Neural progenitor cell (in vitro differentiated cells): Measurements from ENCODE around the gene GNB5. TPM values are rescaled to one million over a fixed set of nuclear protein-coding genes. Genes with fewer than 3 reads are reported as not detected.
A peak's percentile ranks its signal among the peaks of the same experiment; 100 is the strongest.

ENCODE experiments used
- DNase-seq: peaks from one replicate; pipeline ENCODE4 v3.0.0-alpha.2; 2016; ENCODE audit warnings: low spot score
- H2AFZ ChIP-seq: fragments of 200-600 bp; sonication (generic); replicated peaks from 2 replicates; pipeline ENCODE4 v1.6.1; 2016; ENCODE audit warnings: antibody characterized with exemption
- H3F3A ChIP-seq: fragments of 200-600 bp; sonication (generic); 2 replicates; pipeline ENCODE4 v1.6.1; 2016; ENCODE audit warnings: antibody characterized with exemption, low read depth
- H3K27ac ChIP-seq: fragments of 200-600 bp; sonication (generic); 2 replicates; pipeline ENCODE4 v1.5.1; 2016; ENCODE audit warnings: mild to moderate bottlenecking
- H3K27me3 ChIP-seq: fragments of 200-600 bp; sonication (generic); 2 replicates; pipeline ENCODE4 v1.6.1; 2016; ENCODE audit warnings: mild to moderate bottlenecking, moderate library complexity
- H3K36me3 ChIP-seq: fragments of 200-600 bp; sonication (generic); 2 replicates; pipeline ENCODE4 v1.5.1; 2016
- H3K4me1 ChIP-seq: fragments of 200-600 bp; sonication (generic); 2 replicates; pipeline ENCODE4 v1.6.1; 2016; ENCODE audit warnings: mixed run types
- H3K4me2 ChIP-seq: fragments of 200-600 bp; sonication (generic); 2 replicates; pipeline ENCODE4 v1.6.1; 2016
- H3K4me3 ChIP-seq: fragments of 200-600 bp; sonication (generic); 2 replicates; pipeline ENCODE4 v1.5.1; 2016
- H3K79me2 ChIP-seq: fragments of 200-600 bp; sonication (generic); 2 replicates; pipeline ENCODE4 v1.6.1; 2016; ENCODE audit warnings: low read depth
- H3K9ac ChIP-seq: fragments of 200-600 bp; sonication (generic); 2 replicates; pipeline ENCODE4 v1.6.1; 2016
- H3K9me3 ChIP-seq: fragments of 200-600 bp; sonication (generic); 2 replicates; pipeline ENCODE4 v1.5.1; 2016; ENCODE audit warnings: low read depth
- H4K20me1 ChIP-seq: fragments of 200-600 bp; sonication (generic); 2 replicates; pipeline ENCODE4 v1.6.1; 2016; ENCODE audit warnings: low read depth
- H3K27ac Mint-ChIP-seq: 3 replicates; pipeline ENCODE4 v1.8.0; 2021; ENCODE audit warnings: mixed read lengths
- H3K27me3 Mint-ChIP-seq: 2 replicates; pipeline ENCODE4 v1.8.0; 2022; ENCODE audit warnings: low read depth, mild to moderate bottlenecking, inconsistent platforms, moderate library complexity, mixed read lengths; ENCODE audit not compliant: insufficient read depth
- H3K36me3 Mint-ChIP-seq: 3 replicates; pipeline ENCODE4 v1.8.0; 2021; ENCODE audit warnings: mixed read lengths
- H3K4me1 Mint-ChIP-seq: 3 replicates; pipeline ENCODE4 v1.8.0; 2021; ENCODE audit warnings: mixed read lengths
- H3K4me3 Mint-ChIP-seq: 3 replicates; pipeline ENCODE4 v1.8.0; 2021; ENCODE audit warnings: mild to moderate bottlenecking, moderate library complexity, mixed read lengths
- H3K9me3 Mint-ChIP-seq: 3 replicates; pipeline ENCODE4 v1.8.0; 2020; ENCODE audit warnings: mixed read lengths
- CTCF ChIP-seq: fragments of 200-600 bp; sonication (generic); IDR thresholded peaks from 2 replicates; pipeline ENCODE4 v1.5.1; 2017; ENCODE audit warnings: antibody characterized with exemption, mild to moderate bottlenecking
- EZH2 ChIP-seq: fragments of 200-600 bp; sonication (generic); IDR thresholded peaks from 2 replicates; pipeline ENCODE4 v1.6.1; 2017; ENCODE audit warnings: antibody characterized with exemption, mild to moderate bottlenecking, moderate library complexity
- EZH2phosphoT487 ChIP-seq: fragments of 200-600 bp; sonication (generic); IDR thresholded peaks from 2 replicates; pipeline ENCODE4 v1.6.1; 2017; ENCODE audit warnings: antibody characterized with exemption
- total RNA-seq: library from RNA; depleted of rRNA; stranded (reverse); fragments of >200 nt; gene quantifications from 2 replicates; pipeline ENCODE4 v1.2.3, GENCODE V29; 2015; ENCODE audit warnings: low replicate concordance

GNB5 gene
- total RNA-seq, 1 donor from 2014 or later, result 36.0 TPM

DNA sequence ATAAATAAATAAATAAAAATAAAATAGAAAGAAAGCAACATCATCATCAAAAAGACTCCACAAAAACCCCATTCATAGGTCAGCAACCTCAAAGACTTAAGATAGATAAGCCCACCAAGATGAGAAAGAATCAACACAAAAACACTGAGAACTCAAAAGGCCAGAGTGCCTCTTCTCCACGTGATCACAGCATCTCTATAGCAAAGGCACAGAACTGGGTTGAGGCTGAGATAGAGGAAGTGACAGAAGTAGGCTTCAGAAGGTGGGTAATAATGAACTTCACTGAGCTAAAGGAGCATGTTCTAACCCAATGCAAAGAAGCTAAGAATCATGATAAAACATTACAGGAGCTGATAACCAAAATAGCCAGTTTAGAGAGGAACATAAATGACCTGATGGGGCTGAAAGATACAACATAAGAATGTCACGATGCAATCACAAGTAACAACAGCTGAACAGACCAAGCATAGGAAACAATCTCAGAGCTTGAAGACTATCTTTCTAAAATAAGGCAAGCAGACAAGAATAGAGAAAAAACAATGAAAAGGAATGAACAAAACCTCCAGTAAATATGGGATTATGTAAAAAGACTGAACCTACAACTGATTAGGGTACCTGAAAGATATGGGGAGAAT is 26.4 kb downstream of the GNB5 start:
- no peaks in the 10 kb centered on the region for H3F3A ChIP-seq
- Mint-ChIP-seq H3K36me3 (peaks cover 10% of the 10 kb centered on the region), H3K4me1 (no peaks in the 10 kb centered on the region), H3K27me3 (no peaks in the 10 kb centered on the region), H3K9me3 (peaks cover 7% of the 10 kb centered on the region), H3K27ac (no peak overlapping the region), H3K4me3 (no peak overlapping the region)
- no peaks in the 10 kb centered on the region for H3K27me3 ChIP-seq
- no peaks in the 10 kb centered on the region for H4K20me1 ChIP-seq
- TF ChIP-seq EZH2 (no peak), EZH2phosphoT487 (no peak), CTCF (no peak)
- H3K4me3 ChIP-seq, result no peak overlapping the region
- no peak overlapping the region for H3K9ac ChIP-seq
- H3K4me2 ChIP-seq, result no peak overlapping the region
- H2AFZ ChIP-seq, result no peak overlapping the region
- H3K36me3 ChIP-seq, result no peaks in the 10 kb centered on the region
- H3K79me2 ChIP-seq, result peaks cover 16% of the 10 kb centered on the region
- no peaks in the 10 kb centered on the region for H3K4me1 ChIP-seq
- no peaks in the 10 kb centered on the region for H3K9me3 ChIP-seq
- no peak for DNase-seq
- H3K27ac ChIP-seq, result no peak overlapping the region

DNA sequence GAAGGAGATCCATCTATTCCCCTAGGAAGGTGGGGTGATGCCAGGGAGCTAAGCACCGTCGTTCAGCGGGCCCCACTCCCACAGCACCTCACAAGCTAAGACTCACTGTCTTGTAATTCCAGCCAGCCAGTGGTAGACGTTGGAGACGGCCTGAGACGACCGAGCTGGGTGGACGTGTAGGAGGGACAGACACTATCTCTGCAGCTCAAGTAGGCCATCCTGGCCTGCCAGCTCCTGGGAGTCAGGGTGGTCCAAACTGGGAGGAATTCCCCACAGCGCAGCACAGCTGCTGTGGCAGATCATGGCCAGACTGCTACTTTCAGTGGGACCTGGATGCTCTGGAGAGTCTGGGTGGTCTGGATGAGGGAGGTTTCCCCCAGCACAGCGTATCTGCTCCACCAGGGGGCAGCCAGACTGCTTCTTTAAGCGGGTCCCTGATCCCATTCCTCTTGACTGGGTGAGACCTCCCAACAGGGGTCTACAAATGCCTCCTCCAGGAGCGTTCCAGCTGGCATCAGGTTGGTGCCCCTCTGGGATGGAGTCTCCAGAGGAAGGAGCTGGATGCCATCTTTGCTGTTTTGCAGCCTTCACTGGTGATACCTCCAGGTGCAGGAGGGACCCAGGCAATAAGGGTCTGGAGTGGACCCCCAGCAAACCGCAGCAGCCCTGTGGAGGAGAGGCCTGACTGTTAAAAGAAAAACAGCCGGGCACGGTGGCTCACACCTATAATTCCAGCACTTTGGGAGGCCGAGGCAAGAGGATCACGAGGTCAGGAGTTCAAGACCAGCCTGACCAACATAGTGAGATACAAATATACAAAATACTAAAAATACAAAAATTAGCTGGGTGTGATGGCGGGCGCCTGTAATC is 27.6 kb downstream of the GNB5 start:
- no peaks in the 10 kb centered on the region for H3K27me3 Mint-ChIP-seq
- no peak overlapping the region for H3K27ac Mint-ChIP-seq
- no peaks in the 10 kb centered on the region for H3K4me1 ChIP-seq
- H3K27ac ChIP-seq, result no peak overlapping the region
- peak; percentile 77 for DNase-seq
- H3K4me2 ChIP-seq, result no peak overlapping the region
- TF ChIP-seq EZH2, result no peak
- peak; percentile 55 for TF ChIP-seq CTCF
- peaks cover 15% of the 10 kb centered on the region for H3K79me2 ChIP-seq
- H3K9me3 ChIP-seq, result no peaks in the 10 kb centered on the region
- no peaks in the 10 kb centered on the region for H3K36me3 ChIP-seq
- no peaks in the 10 kb centered on the region for H3F3A ChIP-seq
- no peak overlapping the region for H2AFZ ChIP-seq
- H3K9me3 Mint-ChIP-seq, result peaks cover under 1% of the 10 kb centered on the region
- H3K9ac ChIP-seq, result no peak overlapping the region
- no peaks in the 10 kb centered on the region for H3K27me3 ChIP-seq
- H3K4me3 ChIP-seq, result no peak overlapping the region
- H4K20me1 ChIP-seq, result no peaks in the 10 kb centered on the region
- no peaks in the 10 kb centered on the region for H3K4me1 Mint-ChIP-seq
- peaks cover 8% of the 10 kb centered on the region for H3K36me3 Mint-ChIP-seq
- no peak overlapping the region for H3K4me3 Mint-ChIP-seq

- H3K4me3 Mint-ChIP-seq, result no peak overlapping the region
- H3K36me3 ChIP-seq, result no peaks in the 10 kb centered on the region
- TF ChIP-seq EZH2, result no peak
- TF ChIP-seq EZH2phosphoT487, result no peak
- no peak for TF ChIP-seq CTCF
- H3F3A ChIP-seq, result no peaks in the 10 kb centered on the region
- no peaks in the 10 kb centered on the region for H3K4me1 ChIP-seq
- no peaks in the 10 kb centered on the region for H3K27me3 ChIP-seq
- no peak overlapping the region for H3K27ac ChIP-seq
- H3K9ac ChIP-seq, result no peak overlapping the region
- peaks cover 10% of the 10 kb centered on the region for H3K79me2 ChIP-seq
- no peaks in the 10 kb centered on the region for H4K20me1 ChIP-seq
- DNase-seq, result no peak
- no peak overlapping the region for H3K4me3 ChIP-seq
- H3K27me3 Mint-ChIP-seq, result no peaks in the 10 kb centered on the region
- no peak overlapping the region for H2AFZ ChIP-seq
- no peak overlapping the region for H3K4me2 ChIP-seq
- H3K9me3 Mint-ChIP-seq, result no peaks in the 10 kb centered on the region
- no peak overlapping the region for H3K27ac Mint-ChIP-seq
- no peaks in the 10 kb centered on the region for H3K9me3 ChIP-seq
- H3K4me1 Mint-ChIP-seq, result no peaks in the 10 kb centered on the region
- peaks cover 8% of the 10 kb centered on the region for H3K36me3 Mint-ChIP-seq
These were observed 28.3 kb downstream of the GNB5 start for GRCh38 chr15:52162876-52163275.
